K562 (cell line): ENCODE measurements around the gene ASIP. TPM values are rescaled to one million over a fixed set of nuclear protein-coding genes. Genes with fewer than 3 reads are reported as not detected.

ENCODE experiments used
- CHD1 ChIP-seq: fragments of 200-600 bp; sonication (generic); IDR thresholded peaks from one replicate; pipeline ENCODE4 v1.6.1; 2012; ENCODE audit warnings: mild to moderate bottlenecking, moderate library complexity, low read length, inconsistent platforms
- DIDO1 ChIP-seq: fragments of 450-650 bp; IDR thresholded peaks from 2 replicates; pipeline ENCODE4 v1.6.1; 2016; ENCODE audit warnings: low read depth, missing biosample characterization, missing genetic modification characterization
- DNMT1 ChIP-seq: fragments of 450-650 bp; IDR thresholded peaks from 2 replicates; pipeline ENCODE4 v1.6.1; 2016; ENCODE audit warnings: antibody characterized with exemption, mild to moderate bottlenecking
- ILF3 ChIP-seq: fragments of 450-650 bp; IDR thresholded peaks from 2 replicates; pipeline ENCODE4 v1.6.1; 2018; ENCODE audit warnings: antibody characterized with exemption, mild to moderate bottlenecking, moderate library complexity, borderline replicate concordance
- MYNN ChIP-seq, 2 experiments: sonication (generic); formaldehyde crosslinking in 1 of 2; IDR thresholded peaks; 2 replicates each; pipeline versions ENCODE4 v1.5.0 to v1.6.1; 2016 to 2020; ENCODE audit warnings: antibody characterized with exemption in 1 of 2, missing genetic modification reagents in 1 of 2
- PHB ChIP-seq: fragments of 250-450 bp; sonication (Bioruptor Pico); IDR thresholded peaks from 2 replicates; pipeline ENCODE4 v1.5.0; 2021
- PML ChIP-seq: IDR thresholded peaks from 2 replicates; pipeline ENCODE4 v1.6.1; 2012; ENCODE audit warnings: low read length, inconsistent platforms
- PRMT5 ChIP-seq: sonication (generic); formaldehyde crosslinking; IDR thresholded peaks from 2 replicates; pipeline ENCODE4 v1.5.0; 2020; ENCODE audit warnings: missing genetic modification reagents
- REST ChIP-seq, 2 experiments: fragments of 450-650 bp; formaldehyde crosslinking in 1 of 2; IDR thresholded peaks; 2 replicates each; pipeline versions ENCODE4 v1.4.0 to v1.6.1; 2014 to 2020; ENCODE audit warnings: mild to moderate bottlenecking in 2 of 2, borderline replicate concordance in 1 of 2, low read depth in 1 of 2
- TCF15 ChIP-seq: fragments of 250-450 bp; sonication (Bioruptor Pico); IDR thresholded peaks from 2 replicates; pipeline ENCODE4 v1.8.0; 2022; ENCODE audit warnings: moderate library complexity, mild to moderate bottlenecking, inconsistent platforms
- TEAD2 ChIP-seq: fragments of 450-650 bp; IDR thresholded peaks from 2 replicates; pipeline ENCODE4 v1.6.1; 2016; ENCODE audit warnings: missing genetic modification characterization, control low read depth, missing compliant biosample characterization
- U2AF2 ChIP-seq: fragments of 200-400 bp; formaldehyde crosslinking; optimal IDR thresholded peaks from 2 replicates; pipeline ENCODE3; 2017; ENCODE audit warnings: low read depth, mild to moderate bottlenecking, low read length
- polyA plus RNA-seq, 8 experiments: library from polyadenylated mRNA; depleted of rRNA in 4 of 8; stranded (reverse) in 5 of 8; unstranded in 3 of 8; fragments of >200 nt; fragmentation: Nextera tagmentation in 2 of 8; fragmentation: Illumina TruSeq in 1 of 8; extraction: Ambion mirVana in 2 of 8; extraction: Trizol in 1 of 8; gene quantifications; 2 replicates each; pipeline versions ENCODE4 v1.2.1 to v1.2.3, GENCODE V29; 2011 to 2014; ENCODE audit warnings: inconsistent platforms in 1 of 8, missing spikeins in 1 of 8
- total RNA-seq, 7 experiments: library from RNA; depleted of rRNA in 6 of 7; stranded (reverse); fragments of >200 nt in 6 of 7; fragmentation: Illumina TruSeq in 2 of 7; extraction: Trizol in 2 of 7; gene quantifications; 2 replicates each; pipeline versions ENCODE4 v1.2.1 to v1.2.3, GENCODE V29; 2011 to 2021; ENCODE audit warnings: low replicate concordance in 1 of 7
- TF ChIP-seq, protein P1 (sequence below), 2 experiments: fragments of 150-350 bp in 1 of 2; IDR thresholded peaks; 2 replicates each; pipeline ENCODE4 v1.6.1; 2012 to 2016; ENCODE audit warnings: low read depth in 2 of 2, low read length in 2 of 2, mild to moderate bottlenecking in 1 of 2, moderate library complexity in 1 of 2

ASIP gene
- total and polyA plus RNA-seq, 9 of the 15 experiments (the other 6 are each of a cell fraction or from before 2014, with no cell fraction given): not detected

DNA sequence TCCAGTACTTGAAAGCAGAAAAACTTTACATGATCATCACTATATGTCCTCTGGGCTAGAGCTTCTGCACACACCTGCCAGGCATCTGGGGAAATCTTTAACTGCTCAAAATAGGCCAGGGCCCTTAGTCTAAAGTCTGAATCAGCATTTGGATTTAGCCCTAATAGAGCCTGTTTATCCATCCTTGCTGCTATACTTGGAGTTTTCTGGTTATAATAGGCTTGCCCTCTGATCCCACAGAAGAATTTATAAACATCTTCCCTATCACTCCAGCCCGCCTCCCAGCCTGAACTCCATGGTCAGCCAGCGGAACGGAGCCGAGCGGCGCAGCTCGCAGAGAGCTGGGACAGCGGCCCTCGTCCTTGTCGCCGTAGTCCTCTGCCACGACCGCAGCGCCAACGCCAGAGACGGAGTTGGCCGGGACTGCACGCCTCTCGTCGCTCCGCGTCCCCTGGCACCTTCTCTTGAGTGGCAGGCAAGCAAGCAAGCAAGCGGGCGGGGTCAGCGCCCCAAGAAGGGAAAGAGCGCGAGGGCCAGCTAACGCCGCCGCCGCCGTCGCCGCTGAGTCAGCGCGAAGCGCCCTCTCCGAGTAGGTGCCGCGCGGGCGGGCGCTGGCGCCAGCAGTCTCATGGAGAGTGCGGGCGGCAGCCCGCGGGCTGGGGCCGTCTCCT, 25.4 kb upstream of the ASIP start (continued):
- no peak for TF ChIP-seq TCF15 (CRISPR knock-in tag)
- TF ChIP-seq DIDO1 (tag): no peak
- TF ChIP-seq ILF3: no peak
- no peak for TF ChIP-seq TEAD2 (tag)
- no peak for TF ChIP-seq PML
- TF ChIP-seq PHB (CRISPR knock-in tag): no peak
- no peak for TF ChIP-seq REST (IDR thresholded peaks at IDR 0.05; ENCODE audit: borderline replicate concordance)
- no peak for TF ChIP-seq REST (CRISPR knock-in tag; IDR thresholded peaks at IDR 0.05; ENCODE audit: low read depth)
- no peak for TF ChIP-seq PRMT5 (CRISPR knock-in tag)
- TF ChIP-seq, protein P1, sequence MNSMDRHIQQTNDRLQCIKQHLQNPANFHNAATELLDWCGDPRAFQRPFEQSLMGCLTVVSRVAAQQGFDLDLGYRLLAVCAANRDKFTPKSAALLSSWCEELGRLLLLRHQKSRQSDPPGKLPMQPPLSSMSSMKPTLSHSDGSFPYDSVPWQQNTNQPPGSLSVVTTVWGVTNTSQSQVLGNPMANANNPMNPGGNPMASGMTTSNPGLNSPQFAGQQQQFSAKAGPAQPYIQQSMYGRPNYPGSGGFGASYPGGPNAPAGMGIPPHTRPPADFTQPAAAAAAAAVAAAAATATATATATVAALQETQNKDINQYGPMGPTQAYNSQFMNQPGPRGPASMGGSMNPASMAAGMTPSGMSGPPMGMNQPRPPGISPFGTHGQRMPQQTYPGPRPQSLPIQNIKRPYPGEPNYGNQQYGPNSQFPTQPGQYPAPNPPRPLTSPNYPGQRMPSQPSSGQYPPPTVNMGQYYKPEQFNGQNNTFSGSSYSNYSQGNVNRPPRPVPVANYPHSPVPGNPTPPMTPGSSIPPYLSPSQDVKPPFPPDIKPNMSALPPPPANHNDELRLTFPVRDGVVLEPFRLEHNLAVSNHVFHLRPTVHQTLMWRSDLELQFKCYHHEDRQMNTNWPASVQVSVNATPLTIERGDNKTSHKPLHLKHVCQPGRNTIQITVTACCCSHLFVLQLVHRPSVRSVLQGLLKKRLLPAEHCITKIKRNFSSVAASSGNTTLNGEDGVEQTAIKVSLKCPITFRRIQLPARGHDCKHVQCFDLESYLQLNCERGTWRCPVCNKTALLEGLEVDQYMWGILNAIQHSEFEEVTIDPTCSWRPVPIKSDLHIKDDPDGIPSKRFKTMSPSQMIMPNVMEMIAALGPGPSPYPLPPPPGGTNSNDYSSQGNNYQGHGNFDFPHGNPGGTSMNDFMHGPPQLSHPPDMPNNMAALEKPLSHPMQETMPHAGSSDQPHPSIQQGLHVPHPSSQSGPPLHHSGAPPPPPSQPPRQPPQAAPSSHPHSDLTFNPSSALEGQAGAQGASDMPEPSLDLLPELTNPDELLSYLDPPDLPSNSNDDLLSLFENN (IDR thresholded peaks at IDR 0.05; ENCODE audit: low read depth in 2 of 2, low read length in 2 of 2): no peak
- no peak for TF ChIP-seq CHD1
- TF ChIP-seq MYNN (IDR thresholded peaks at IDR 0.05): no peak
- no peak for TF ChIP-seq MYNN (CRISPR knock-in tag; IDR thresholded peaks at IDR 0.05)
- no peak for TF ChIP-seq DNMT1
- no peak for TF ChIP-seq U2AF2
